Stomach (tissue), 9 donors: ENCODE measurements around the gene TET2. TPM values are rescaled to one million over a fixed set of nuclear protein-coding genes. Genes with fewer than 3 reads are reported as not detected.

ENCODE experiments used
- DNase-seq, 2 donors: peaks; one replicate each; pipeline versions ENCODE4 v3.0.0 to v3.0.0-alpha.2; 2013 to 2019
- H3K27ac ChIP-seq, 5 donors: fragments of 200-600 bp in 4 of 5; sonication (generic) in 4 of 5; one replicate each; pipeline ENCODE4 v1.5.1; 2013 to 2019; ENCODE audit warnings: mild to moderate bottlenecking in 1 of 5, moderate library complexity in 1 of 5
- H3K27me3 ChIP-seq, 3 donors: fragments of 200-600 bp; sonication (generic); one replicate each; pipeline ENCODE4 v1.5.1; 2017 to 2019; ENCODE audit warnings: mixed run types in 1 of 3
- H3K36me3 ChIP-seq, 4 donors: fragments of 200-600 bp; sonication (generic); 1 replicate in 3 of 4; 2 replicates in 1 of 4; pipeline ENCODE4 v1.5.1; 2016 to 2019
- H3K4me1 ChIP-seq, 4 donors: fragments of 200-600 bp; sonication (generic); one replicate each; pipeline ENCODE4 v1.5.1; 2016 to 2019
- H3K4me3 ChIP-seq, 4 donors: fragments of 200-600 bp; sonication (generic) in 3 of 4; one replicate each; pipeline ENCODE4 v1.5.1; 2016 to 2019; ENCODE audit warnings: mild to moderate bottlenecking in 1 of 4
- H3K9me3 ChIP-seq, 4 donors: fragments of 200-600 bp; sonication (generic); one replicate each; pipeline ENCODE4 v1.5.1; 2016 to 2019
- CTCF ChIP-seq, 7 experiments: fragments of 450-650 bp in 4 of 7; fragments of 200-600 bp in 3 of 7; sonication (generic) in 3 of 7; IDR thresholded peaks; one replicate each; pipeline ENCODE4 v1.5.1; 2016 to 2019; ENCODE audit warnings: antibody characterized with exemption in 7 of 7, control low read depth in 2 of 7, mild to moderate bottlenecking in 1 of 7
- EP300 ChIP-seq: sonication (generic); formaldehyde crosslinking; IDR thresholded peaks from one replicate; pipeline ENCODE4 v1.6.1; 2017; ENCODE audit warnings: antibody characterized with exemption
- POLR2A ChIP-seq, 4 donors: fragments of 450-650 bp; IDR thresholded peaks; one replicate each; pipeline ENCODE4 v1.6.1; 2016; ENCODE audit warnings: antibody characterized with exemption in 4 of 4, control low read depth in 2 of 4, mild to moderate bottlenecking in 1 of 4, moderate library complexity in 1 of 4
- POLR2AphosphoS5 ChIP-seq, 3 donors: sonication (generic); formaldehyde crosslinking; IDR thresholded peaks; one replicate each; pipeline ENCODE4 v1.6.1; 2016; ENCODE audit warnings: antibody characterized with exemption in 3 of 3
- WGBS, 5 donors: extraction: QIAGEN DNeasy Blood & Tissue Kit in 3 of 5; methylation state at CpG; one replicate each; pipeline versions ENCODE4 v1.1.5 to v1.1.7; 2013 to 2018; 5-methylcytosine and 5-hydroxymethylcytosine counted together
- intact Hi-C: fragments of 100-400 bp; cut with DNase I; formaldehyde crosslinking; loops from one replicate; pipeline ENCODE4 v1.15.1; 2023; ENCODE audit warnings: low total_unique reads
- polyA plus RNA-seq, 3 donors: library from polyadenylated mRNA; stranded (reverse); fragments of 200-250 nt; gene quantifications; one replicate each; pipeline ENCODE4 v1.2.3, GENCODE V29; 2013
- total RNA-seq, 5 donors: library from RNA; depleted of rRNA; stranded (reverse); fragments of >200 nt; gene quantifications; one replicate each; pipeline versions ENCODE4 v1.1.0 to v1.2.3, GENCODE V29; 2014 to 2016
- donor health status: healthy with polysubstance abuse.
- donor health status: Bipolar disorder and iron deficiency.
- donor health status: healthy.

TET2 gene
- total and polyA plus RNA-seq, 8 donors = 1.7 to 30.3 (median 21.7) TPM

DNA sequence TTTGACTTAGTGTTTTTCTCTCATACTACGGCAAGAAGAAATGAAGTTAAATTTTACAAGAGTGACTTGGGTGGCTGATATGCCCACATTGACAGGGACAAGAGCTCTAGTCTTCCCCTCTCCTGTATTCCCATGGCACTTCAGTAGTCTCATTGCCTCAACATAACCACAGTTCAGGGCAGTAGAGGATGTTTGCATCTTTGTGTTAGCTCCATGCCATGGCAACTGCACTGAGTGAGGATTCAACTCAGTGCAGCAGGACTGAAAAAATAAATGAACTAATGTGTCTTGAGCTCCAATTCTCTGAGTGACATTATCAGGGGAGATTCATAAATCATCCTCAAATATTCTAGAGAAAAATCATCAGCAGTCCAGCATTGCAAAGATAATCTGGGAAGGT is 78.8 kb downstream of the TET2 start:
- intact Hi-C loops = no loop called here

GRCh38 chr4:105227054-105227453 is 80.4 kb downstream of the TET2 start:
- no peaks in the 10 kb centered on the region for H3K27me3 ChIP-seq
- peaks cover 0 to 13% (median 3%) of the 10 kb centered on the region in 4 donors for H3K4me1 ChIP-seq
- 89 to 97% (median 96%) methylated on average over 1 of the region's 1 CpG for WGBS, 5 donors
- H3K4me3 ChIP-seq = no peak overlapping the region
- intact Hi-C loops = no loop called here
- H3K36me3 ChIP-seq = no peaks in the 10 kb centered on the region
- H3K27ac ChIP-seq = no peak overlapping the region
- no peak for DNase-seq
- no peak for TF ChIP-seq POLR2AphosphoS5 (IDR thresholded peaks at IDR 0.05)
- no peak for TF ChIP-seq POLR2A (IDR thresholded peaks at IDR 0.05)
- no peak for TF ChIP-seq CTCF (IDR thresholded peaks at IDR 0.05)
- TF ChIP-seq EP300 = no peak
- H3K9me3 ChIP-seq = no peaks in the 10 kb centered on the region

More for the DNA sequence above, 78.8 kb downstream of the TET2 start:
- H3K9me3 ChIP-seq = no peaks in the 10 kb centered on the region
- no peak overlapping the region for H3K4me3 ChIP-seq
- no peaks in the 10 kb centered on the region for H3K36me3 ChIP-seq
- TF ChIP-seq CTCF (IDR thresholded peaks at IDR 0.05) (no peak), POLR2A (IDR thresholded peaks at IDR 0.05) (no peak), POLR2AphosphoS5 (IDR thresholded peaks at IDR 0.05) (no peak), EP300 (no peak)
- 90 to 100% (median 97%) methylated on average over 1 of the region's 1 CpG for WGBS, 5 donors
- no peak overlapping the region for H3K27ac ChIP-seq
- no peak for DNase-seq
- H3K4me1 ChIP-seq = peaks cover 0 to 13% (median 5%) of the 10 kb centered on the region in 4 donors
- H3K27me3 ChIP-seq = no peaks in the 10 kb centered on the region

DNA sequence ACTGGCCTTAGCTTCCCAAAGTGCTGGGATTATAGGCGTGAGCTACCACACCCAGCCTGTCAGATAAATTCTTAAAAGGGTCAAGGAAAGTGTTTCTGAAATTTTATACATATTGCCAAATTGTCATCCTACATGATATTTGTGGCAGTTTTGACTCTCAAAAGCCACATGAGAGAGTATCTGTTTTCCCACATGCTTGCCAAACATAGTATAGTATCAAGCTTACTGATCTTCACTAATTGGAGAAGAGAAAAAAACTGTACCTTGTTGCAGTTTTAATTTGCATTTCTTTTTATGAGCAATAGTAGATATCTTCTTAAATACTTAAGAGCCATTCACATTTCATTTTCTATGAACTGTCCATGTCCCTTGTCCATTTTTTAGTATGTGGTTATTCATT is 83.6 kb downstream of the TET2 start:
- TF ChIP-seq POLR2A (IDR thresholded peaks at IDR 0.05) (no peak), EP300 (no peak), POLR2AphosphoS5 (IDR thresholded peaks at IDR 0.05) (no peak), CTCF (IDR thresholded peaks at IDR 0.05) (no peak)
- Histone ChIP-seq H3K9me3 (no peaks in the 10 kb centered on the region), H3K36me3 (peaks cover 4 to 16% (median 15%) of the 10 kb centered on the region in 4 donors), H3K4me1 (no peaks in the 10 kb centered on the region), H3K27me3 (no peaks in the 10 kb centered on the region), H3K27ac (no peak overlapping the region), H3K4me3 (no peak overlapping the region)
- intact Hi-C loops = no loop called here
- 90 to 100% (median 92%) methylated on average over 1 of the region's 1 CpG for WGBS, 5 donors
- no peak for DNase-seq

GRCh38 chr4:105232374-105232773 is 85.7 kb downstream of the TET2 start:
- H3K27me3 ChIP-seq = no peaks in the 10 kb centered on the region
- 79 to 87% (median 84%) methylated on average over 4 of the region's 4 CpGs for WGBS, 5 donors

More at GRCh38 chr4:105232374-105232773, 85.7 kb downstream of the TET2 start:
- Histone ChIP-seq H3K36me3 (peaks cover 5 to 36% (median 33%) of the 10 kb centered on the region in 4 donors), H3K4me1 (peaks cover 0 to 5% (median 0%) of the 10 kb centered on the region in 4 donors), H3K27ac (no peak overlapping the region), H3K4me3 (no peak overlapping the region), H3K9me3 (no peaks in the 10 kb centered on the region)
- TF ChIP-seq POLR2A (IDR thresholded peaks at IDR 0.05) (no peak), CTCF (IDR thresholded peaks at IDR 0.05) (no peak), POLR2AphosphoS5 (IDR thresholded peaks at IDR 0.05) (no peak), EP300 (no peak)
- DNase-seq = no peak
- intact Hi-C loops = no loop called here
